A673 (cell line): Measurements from ENCODE around the gene SGPL1. TPM values are rescaled to one million over a fixed set of nuclear protein-coding genes. Genes with fewer than 3 reads are reported as not detected.

Experiments
- BruUV-seq: library from RNA; stranded (reverse); fragments of 400-500 nt; replicated peaks from 2 replicates; lab custom pipeline; 2021; lab: Mats Ljungman, UMichigan
- CTCF ChIA-PET: fragments of 300-600 bp; sonication (Branson Sonifier 250); formaldehyde crosslinking; loops from one replicate; lab custom pipeline; 2022; ENCODE audit warnings: antibody characterized with exemption; lab: Charles Lee
- POLR2A ChIA-PET: fragments of 300-600 bp; sonication (Branson Sonifier 250); formaldehyde crosslinking; loops from one replicate; lab custom pipeline; 2022; ENCODE audit warnings: antibody characterized with exemption; ENCODE audit not compliant: low non-redundant PET; lab: Charles Lee
- DNase-seq: peaks from one replicate; pipeline ENCODE4 v3.0.0-alpha.2; 2015; ENCODE audit warnings: low spot score
- H3K27ac ChIP-seq: fragments of 200-600 bp; sonication (generic); 2 replicates; pipeline ENCODE4 v1.5.1; 2016; ENCODE audit warnings: mixed run types, low read depth, mild to moderate bottlenecking, mixed read lengths, antibody characterized with exemption, low read length; ENCODE audit not compliant: poor library complexity, severe bottlenecking
- H3K27me3 ChIP-seq: fragments of 200-600 bp; sonication (generic); replicated peaks from 2 replicates; pipeline ENCODE4 v1.6.1; 2017; ENCODE audit warnings: mixed run types, low read depth, mild to moderate bottlenecking, mixed read lengths, antibody characterized with exemption, low read length; ENCODE audit not compliant: insufficient read depth, poor library complexity
- H3K36me3 ChIP-seq: fragments of 200-600 bp; sonication (generic); 2 replicates; pipeline ENCODE4 v1.6.1; 2016; ENCODE audit warnings: mixed run types, mild to moderate bottlenecking, mixed read lengths, antibody characterized with exemption, low read length; ENCODE audit not compliant: insufficient read depth, poor library complexity, severe bottlenecking
- H3K4me1 ChIP-seq: fragments of 200-600 bp; sonication (generic); 2 replicates; pipeline ENCODE4 v1.6.1; 2017; ENCODE audit warnings: mixed run types, mild to moderate bottlenecking, mixed read lengths, antibody characterized with exemption, low read length; ENCODE audit not compliant: insufficient read depth, poor library complexity, severe bottlenecking
- H3K4me3 ChIP-seq: fragments of 200-600 bp; sonication (generic); 2 replicates; pipeline ENCODE4 v1.5.1; 2016; ENCODE audit warnings: low read depth, mixed run types, mild to moderate bottlenecking, mixed read lengths, low read length; ENCODE audit not compliant: poor library complexity, severe bottlenecking
- H3K9me3 ChIP-seq: fragments of 200-600 bp; sonication (generic); 2 replicates; pipeline ENCODE4 v1.6.1; 2016; ENCODE audit warnings: mixed run types, low read depth, mild to moderate bottlenecking, mixed read lengths, antibody characterized with exemption, low read length; ENCODE audit not compliant: poor library complexity, severe bottlenecking
- EZH2 ChIP-seq: fragments of 200-600 bp; sonication (generic); IDR thresholded peaks from 2 replicates; pipeline ENCODE4 v1.6.1; 2017; ENCODE audit warnings: borderline replicate concordance, low read depth, mild to moderate bottlenecking, mixed read lengths, antibody characterized with exemption, low read length; ENCODE audit not compliant: poor library complexity, severe bottlenecking
- intact Hi-C: fragments of 100-400 bp; cut with micrococcal nuclease; formaldehyde crosslinking; loops from one replicate; pipeline ENCODE4 v1.10.0; 2022; ENCODE audit not compliant: unreplicated experiment
- total RNA-seq: library from RNA; stranded (reverse); gene quantifications from 2 replicates; pipeline ENCODE4 v1.2.3, GENCODE V29; 2021
- TF ChIP-seq, protein P1 (sequence below): fragments of 300-800, 200-600 bp; sonication (generic); conservative IDR thresholded peaks from 2 replicates; pipeline ENCODE4 v1.5.1; 2017; ENCODE audit warnings: low read depth, mild to moderate bottlenecking, antibody characterized with exemption, low read length, moderate library complexity, mixed read lengths

The SGPL1 gene
- total RNA-seq, 1 experiment from 2014 or later: 48.6 TPM

DNA sequence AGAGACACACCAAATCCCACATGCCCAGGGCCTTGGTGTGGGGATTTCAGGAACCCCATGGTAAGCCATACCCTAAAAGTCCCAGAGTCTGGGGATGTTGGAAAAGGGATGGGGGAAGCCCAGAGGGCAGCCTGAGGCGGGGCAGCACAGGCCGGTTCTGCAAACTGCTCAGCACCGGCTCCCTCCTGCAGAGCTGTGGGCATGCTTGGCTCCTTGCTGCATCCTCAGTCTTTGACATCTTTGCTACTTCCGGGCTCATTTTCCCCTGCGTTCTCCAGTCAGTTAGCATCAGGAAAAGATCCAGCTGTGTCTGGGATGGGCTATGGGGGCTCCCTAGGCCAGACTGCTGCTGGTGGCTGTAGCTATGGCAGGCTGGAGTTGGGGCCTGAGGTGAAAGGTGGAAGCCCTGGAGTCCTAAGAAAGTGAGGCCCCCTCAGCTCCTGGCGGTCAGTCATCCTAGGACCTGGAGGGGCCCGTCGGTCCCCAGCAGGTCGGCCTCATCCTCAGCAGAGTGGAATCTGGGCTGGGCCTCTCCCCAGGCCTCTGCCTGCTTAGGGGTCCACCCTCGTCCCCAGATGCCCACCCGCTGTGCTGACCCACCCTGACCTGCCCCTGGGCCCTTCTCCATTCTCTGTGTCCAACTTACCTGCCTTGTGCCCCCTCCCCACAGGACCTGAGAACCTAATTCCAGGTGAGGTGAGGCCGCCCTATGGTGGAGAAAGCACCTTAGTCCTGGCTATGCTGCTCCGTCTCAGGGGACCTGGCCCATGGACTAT is 39.9 kb upstream of the SGPL1 start:
- no TSS peak for BruUV-seq
- Histone ChIP-seq H3K4me3 (no peak overlapping the region), H3K27me3 (no peaks in the 10 kb centered on the region), H3K27ac (no peak overlapping the region), H3K36me3 (no peaks in the 10 kb centered on the region), H3K4me1 (no peaks in the 10 kb centered on the region), H3K9me3 (no peaks in the 10 kb centered on the region)
- TF ChIP-seq, protein P1, sequence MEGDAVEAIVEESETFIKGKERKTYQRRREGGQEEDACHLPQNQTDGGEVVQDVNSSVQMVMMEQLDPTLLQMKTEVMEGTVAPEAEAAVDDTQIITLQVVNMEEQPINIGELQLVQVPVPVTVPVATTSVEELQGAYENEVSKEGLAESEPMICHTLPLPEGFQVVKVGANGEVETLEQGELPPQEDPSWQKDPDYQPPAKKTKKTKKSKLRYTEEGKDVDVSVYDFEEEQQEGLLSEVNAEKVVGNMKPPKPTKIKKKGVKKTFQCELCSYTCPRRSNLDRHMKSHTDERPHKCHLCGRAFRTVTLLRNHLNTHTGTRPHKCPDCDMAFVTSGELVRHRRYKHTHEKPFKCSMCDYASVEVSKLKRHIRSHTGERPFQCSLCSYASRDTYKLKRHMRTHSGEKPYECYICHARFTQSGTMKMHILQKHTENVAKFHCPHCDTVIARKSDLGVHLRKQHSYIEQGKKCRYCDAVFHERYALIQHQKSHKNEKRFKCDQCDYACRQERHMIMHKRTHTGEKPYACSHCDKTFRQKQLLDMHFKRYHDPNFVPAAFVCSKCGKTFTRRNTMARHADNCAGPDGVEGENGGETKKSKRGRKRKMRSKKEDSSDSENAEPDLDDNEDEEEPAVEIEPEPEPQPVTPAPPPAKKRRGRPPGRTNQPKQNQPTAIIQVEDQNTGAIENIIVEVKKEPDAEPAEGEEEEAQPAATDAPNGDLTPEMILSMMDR: no peak
- no peak for TF ChIP-seq EZH2
- intact Hi-C loops: no loop called here
- no peak for DNase-seq
- ChIA-PET POLR2A (no interaction called here), CTCF (no interaction called here)

DNA sequence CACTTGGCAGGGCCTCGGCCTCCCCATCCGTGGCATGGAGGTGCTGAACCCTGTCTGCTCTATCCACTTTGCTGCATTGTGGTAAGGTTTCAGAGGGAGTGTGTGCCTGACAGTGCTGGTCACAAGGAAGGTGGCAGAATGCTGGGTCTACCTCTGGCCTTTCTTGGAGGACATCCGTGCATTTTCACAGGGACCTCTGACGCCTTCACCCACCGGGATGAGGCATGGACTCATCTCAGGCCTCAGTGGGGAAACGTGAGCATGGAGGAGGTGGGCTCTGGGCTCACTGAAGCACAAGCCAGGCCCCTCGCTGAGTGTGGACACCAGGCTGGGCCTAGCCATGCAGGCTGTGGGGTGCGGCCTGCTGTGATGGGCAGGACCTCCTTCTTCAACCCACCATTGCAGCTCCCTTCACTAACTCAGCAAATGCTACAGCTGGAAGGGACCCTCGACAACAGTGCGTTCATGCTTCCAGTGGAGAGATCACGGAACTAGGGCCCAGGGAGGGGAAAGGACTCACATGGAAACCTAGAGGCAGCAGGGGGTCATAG is 39.2 kb upstream of the SGPL1 start:
- DNase-seq: no peak
- H3K36me3 ChIP-seq: no peaks in the 10 kb centered on the region
- no peak overlapping the region for H3K27ac ChIP-seq
- intact Hi-C loops: no loop called here
- H3K4me3 ChIP-seq: no peak overlapping the region
- H3K4me1 ChIP-seq: no peaks in the 10 kb centered on the region
- no peaks in the 10 kb centered on the region for H3K9me3 ChIP-seq
- ChIA-PET CTCF (no interaction called here), POLR2A (no interaction called here)
- no peaks in the 10 kb centered on the region for H3K27me3 ChIP-seq
- no peak for TF ChIP-seq EZH2
- TF ChIP-seq, protein P1: no peak
- BruUV-seq: no TSS peak

DNA sequence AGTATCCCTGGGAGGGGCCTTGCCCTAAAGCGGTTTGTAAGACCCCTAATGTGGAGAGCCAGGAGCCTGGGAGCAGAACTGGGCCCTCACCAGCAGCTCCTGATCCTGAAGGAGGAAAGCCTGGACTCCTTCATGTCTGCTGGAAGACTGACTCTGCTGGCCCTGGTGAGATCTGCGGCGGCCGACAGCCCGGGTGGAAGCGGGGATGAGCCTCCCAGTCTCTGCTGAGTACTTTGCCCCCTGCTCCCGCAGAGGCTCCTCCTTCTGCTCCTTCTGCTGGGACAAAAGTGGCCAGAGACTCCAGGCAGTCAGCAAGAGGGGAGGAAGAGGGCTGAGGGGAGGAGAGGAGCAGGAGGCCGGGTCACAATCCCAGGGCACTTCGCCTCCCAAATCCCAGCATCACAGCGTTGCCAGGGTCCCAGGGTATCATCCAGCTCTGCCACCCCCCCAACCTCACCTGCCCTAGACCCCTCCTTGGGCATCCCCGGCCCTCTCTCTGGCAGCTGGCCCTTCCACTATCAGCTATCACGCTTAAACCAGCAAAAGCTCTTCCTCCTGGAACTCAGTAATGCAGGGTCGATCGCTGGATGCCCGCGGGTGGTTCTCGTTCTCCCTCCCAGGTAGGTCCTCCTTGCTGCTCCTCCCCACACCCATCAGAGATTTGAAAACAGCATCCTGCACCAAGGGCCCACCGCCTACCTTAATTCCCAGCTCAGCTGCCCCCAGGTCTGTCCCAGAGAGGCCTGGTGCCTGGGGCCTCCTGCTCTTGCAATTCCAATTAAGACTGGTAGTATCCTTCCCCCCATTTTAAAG is 38.5 kb upstream of the SGPL1 start:
- Histone ChIP-seq H3K27ac (no peak overlapping the region), H3K4me3 (no peak overlapping the region), H3K4me1 (no peaks in the 10 kb centered on the region), H3K36me3 (no peaks in the 10 kb centered on the region), H3K9me3 (no peaks in the 10 kb centered on the region), H3K27me3 (no peaks in the 10 kb centered on the region)
- no peak for DNase-seq
- ChIA-PET CTCF (no interaction called here), POLR2A (no interaction called here)
- TF ChIP-seq EZH2: no peak
- TF ChIP-seq, protein P1: no peak
- no TSS peak for BruUV-seq
- intact Hi-C loops: no loop called here
